ENCODE data around the gene PIK3R2.

The PIK3R2 gene

DNA sequence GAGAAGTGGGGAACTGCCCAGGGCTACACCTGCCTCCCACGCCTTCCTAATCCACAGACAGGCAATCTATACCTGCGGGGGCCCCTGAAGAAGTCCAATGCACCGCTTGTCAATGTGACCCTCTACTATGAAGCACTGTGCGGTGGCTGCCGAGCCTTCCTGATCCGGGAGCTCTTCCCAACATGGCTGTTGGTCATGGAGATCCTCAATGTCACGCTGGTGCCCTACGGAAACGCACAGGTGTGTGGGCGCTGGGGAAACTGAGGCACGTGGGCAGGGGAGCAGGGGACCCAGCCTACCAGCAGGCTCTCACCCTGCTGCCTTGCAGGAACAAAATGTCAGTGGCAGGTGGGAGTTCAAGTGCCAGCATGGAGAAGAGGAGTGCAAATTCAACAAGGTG lies 22.0 kb downstream of the PIK3R2 start:
- DNase-seq = no peak

DNA sequence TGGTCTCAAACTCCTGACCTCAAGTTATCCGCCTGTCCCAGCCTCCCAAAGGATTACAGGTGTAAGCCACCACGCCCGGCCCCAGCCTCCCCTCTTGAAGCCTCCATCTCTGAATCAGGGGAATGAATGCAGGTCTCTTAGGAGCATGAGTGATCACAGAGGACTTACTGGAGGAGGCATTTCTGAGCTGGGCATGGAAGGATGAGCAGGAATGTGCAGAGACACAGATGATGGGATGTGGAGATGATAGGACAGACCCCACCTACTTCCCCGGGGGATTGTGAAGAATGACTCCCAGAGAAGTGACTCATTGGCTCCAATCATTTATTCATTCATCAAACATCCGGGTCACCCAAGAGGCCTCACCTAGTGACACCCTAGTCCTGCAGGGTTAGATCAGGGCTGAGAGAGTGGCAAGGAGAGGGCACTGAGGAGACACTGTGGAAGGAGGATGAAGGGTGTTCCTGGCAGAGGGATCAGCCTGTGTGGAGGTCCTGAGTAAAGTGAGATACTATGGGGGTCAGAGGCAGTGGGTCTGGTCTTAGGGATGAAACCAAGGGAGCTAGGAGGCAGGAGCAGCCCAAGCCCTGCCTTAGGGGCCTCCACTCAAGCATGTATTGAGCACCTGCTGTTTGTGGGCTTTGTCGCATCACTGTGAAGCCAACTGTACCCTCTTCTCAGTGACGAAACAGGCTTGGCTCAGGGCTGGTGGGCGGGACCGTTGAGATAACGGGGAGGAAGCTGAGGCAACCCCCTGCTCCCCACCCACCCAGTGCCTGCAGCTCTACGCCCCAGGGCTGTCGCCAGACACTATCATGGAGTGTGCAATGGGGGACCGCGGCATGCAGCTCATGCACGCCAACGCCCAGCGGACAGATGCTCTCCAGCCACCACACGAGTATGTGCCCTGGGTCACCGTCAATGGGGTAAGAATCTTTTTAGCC lies 23.7 kb downstream of the PIK3R2 start:
- no peak for DNase-seq

DNA sequence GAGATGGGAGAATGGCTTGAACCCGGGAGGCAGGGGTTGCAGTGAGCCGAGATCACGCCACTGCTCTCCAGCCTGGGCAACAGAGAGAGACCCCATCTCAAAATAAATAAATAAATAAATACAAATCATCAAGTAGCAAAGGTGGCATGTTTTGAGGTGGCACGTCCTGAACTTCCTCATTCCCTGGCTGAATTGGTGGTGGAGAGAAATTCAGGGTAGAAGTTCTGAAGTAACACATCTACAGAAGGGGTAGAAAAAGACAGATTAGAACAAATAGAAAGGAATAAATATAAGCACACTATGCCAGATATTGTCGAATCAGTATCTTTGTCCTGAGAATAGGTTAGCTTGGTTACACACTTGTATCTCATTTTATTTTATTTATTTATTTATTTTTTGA lies 27.0 kb downstream of the PIK3R2 start:
- no peak for DNase-seq

DNA sequence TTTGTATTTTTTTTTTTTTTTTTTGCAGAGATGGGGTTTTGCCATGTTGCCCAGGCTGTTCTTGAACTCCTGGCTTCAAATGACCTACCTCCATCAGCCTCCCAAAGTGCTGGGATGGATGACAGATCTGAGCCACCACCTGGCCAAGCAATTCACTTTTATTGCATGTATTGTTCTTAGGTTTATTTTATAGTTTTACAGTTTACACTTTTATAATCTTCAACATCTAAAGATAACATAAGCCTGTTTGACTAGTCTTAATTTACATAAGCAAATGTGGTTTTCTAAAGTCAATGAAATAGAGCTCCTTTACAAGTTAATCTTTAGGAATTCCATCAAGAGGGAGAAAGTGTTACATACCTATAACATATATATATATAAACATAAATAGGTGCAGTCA lies 30.6 kb downstream of the PIK3R2 start:
- no peak for DNase-seq

DNA sequence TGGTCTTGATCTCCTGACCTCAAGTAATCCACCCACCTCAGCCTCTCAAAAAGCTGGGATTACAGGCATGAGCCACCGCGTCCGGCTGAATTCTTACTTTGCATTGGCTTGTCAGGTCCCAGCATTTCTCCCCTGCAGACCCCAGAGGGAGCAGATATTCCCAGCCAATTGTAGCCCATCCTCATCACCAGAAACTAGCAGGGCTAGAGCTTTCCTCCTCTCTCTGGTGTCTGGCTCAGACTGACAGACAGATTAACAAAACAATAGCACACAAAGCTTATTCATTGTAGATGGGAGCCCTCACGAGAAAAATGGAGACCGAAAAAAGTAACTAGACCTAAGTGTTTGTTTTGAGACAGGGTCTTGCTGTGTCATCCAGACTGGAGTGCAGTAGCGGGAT lies 32.6 kb downstream of the PIK3R2 start:
- no peak for DNase-seq

DNA sequence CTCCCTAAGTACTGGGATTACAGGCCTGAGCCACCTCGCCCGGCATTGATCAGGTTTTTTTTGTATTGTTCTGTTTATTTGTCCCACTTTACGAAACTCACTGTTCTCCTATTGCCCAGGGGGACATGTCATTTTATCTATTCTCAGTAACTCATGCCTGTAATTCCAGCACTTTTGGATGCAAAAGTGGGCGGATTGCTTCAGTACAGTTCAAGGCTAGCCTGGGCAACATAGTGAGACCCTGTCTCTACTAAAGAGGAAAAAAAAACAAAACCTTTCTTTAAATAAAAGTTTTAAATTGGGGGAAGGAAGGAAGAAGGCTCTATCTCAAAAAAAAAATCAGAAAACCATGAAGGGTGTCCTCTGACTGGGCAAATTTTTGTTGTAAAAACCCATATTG lies 37.3 kb downstream of the PIK3R2 start:
- DNase-seq = no peak

DNA sequence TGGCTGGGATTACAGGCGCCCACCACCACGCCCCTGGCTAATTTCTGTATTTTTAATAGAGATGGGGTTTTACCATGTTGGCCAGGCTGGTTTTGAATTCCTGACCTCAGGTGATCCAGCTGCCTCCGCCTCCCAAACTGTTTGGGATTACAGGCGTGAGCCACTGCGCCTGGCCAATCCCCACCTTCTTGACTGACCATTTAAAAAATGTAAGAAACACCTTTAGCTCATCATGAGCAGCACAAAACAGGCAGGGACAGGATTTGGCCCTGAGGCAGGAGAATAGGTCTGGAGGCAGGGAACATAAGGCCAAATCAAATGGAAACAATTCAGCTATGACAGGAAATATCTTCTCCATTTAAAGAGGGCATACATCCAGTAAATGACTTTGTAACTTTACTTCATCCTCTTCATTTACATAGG lies 38.7 kb downstream of the PIK3R2 start:
- no peak for DNase-seq

DNA sequence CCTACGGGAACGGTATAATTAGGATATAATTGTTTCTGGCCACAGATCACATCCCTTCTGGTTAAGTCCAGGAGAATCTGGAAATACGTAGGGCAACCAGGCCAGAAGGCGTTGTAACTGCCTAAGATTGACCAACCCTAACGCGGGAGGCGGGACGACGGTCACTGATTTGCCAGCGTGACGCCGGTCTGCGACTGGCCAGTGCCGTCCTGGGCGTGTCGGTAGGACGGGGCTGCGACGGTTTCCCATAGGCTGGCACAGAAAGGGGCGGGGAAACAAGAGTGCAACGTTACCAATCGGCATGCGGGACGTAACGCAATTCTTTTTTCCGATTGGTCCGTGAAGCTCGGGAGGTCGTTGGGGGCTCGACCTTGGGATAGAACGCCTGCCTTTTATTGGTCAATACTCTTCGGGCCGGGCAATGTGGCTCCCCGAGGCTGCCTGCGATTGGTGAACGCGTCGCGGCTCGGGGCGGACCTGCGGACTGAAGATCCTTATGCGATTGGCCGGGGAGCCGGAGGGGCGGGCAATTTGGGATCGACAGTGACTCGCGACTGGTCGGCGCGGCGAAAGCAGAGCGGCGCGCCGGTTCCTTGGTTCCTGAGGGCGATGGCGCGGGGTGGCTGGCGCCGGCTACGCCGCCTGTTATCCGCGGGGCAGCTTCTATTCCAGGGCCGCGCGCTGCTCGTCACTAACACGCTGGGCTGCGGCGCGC lies 39.9 kb downstream of the PIK3R2 start, which contains the start of gene MPV17L2:
TSS of gene MPV17L2 (plus strand) at position 546 of the 715 bp plus-strand sequence. CDS start at position 610, 64 bp downstream.
- DNase-seq = peak; percentile 99

DNA sequence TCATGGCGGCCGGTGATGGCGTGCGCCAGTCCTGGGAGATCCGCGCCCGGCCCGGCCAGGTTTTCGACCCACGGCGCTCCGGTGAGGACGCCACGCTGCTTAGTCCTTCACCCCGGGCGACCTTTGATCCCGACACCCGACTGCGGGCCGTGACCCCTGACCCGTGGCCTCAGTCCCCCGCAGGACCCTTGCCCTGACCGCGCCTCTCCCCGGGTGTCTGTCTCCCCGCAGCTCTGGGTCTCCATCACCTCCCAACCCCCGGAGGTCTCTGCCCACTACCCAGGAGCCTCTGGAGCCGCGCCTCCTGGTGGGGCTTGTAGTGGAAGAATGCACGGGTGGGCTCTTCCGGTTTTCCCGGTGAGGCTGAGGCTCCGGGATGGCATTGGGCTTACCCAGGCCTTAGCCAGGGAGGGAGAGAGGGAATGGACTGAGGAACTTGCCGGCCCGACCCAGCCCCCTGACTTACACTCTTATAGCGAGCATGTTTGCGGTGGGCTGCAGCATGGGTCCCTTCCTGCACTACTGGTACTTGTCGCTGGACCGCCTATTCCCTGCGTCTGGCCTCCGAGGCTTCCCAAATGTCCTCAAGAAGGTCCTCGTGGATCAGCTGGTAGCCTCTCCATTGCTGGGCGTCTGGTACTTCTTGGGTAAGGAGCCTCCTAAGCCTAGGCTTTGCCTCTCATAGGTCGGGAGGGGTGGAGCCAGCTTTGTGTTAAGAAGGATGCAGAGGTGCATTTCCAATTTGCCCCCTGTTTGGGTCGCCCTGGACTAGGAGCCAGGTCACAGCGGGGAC lies 40.6 kb downstream of the PIK3R2 start:
- DNase-seq = no peak

DNA sequence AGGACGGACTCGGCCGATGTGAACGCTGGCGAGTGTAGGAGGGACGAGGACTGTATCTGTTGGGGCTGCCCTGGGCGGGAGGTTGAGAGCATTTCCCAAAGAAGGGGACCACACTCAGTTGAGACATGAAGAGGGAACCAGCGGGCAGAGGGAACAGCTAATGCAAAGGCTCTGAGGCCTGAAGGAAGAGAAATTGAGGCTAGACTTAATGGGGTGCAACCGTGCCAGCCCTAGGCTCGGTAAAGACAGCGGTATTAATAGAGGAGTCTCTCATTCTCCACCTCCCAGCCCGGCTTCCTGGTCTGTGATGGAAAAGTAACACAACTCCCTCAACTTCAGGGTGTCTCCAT lies 41.2 kb downstream of the PIK3R2 start:
- DNase-seq = no peak

DNA sequence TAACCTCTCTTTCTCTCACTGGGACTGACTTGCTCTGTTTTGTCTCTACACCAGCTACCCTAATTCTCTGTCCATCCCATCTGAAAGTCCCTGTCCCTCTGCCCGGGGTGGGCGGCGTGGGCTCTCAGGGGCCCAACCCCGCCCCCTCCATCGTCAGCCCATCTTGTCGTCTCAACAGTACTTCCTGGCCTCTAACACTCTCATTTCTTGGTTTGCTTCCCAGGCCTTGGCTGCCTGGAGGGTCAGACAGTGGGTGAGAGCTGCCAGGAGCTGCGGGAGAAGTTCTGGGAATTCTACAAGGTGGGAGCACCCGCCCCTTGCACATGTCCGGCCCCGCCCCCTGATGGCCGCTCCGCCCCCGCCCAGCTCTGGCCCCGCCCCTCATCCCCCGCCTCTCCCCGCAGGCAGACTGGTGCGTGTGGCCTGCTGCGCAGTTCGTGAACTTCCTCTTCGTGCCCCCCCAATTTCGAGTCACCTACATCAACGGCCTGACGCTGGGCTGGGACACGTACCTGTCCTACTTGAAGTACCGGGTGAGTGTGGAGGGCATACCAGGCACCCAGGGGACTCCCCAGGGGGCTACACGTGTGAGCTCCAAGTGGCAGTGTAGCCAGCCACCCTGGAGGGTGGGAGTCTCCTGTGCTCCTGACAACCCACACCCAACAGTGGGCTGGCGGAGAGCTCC lies 41.7 kb downstream of the PIK3R2 start:
- DNase-seq = no peak

DNA sequence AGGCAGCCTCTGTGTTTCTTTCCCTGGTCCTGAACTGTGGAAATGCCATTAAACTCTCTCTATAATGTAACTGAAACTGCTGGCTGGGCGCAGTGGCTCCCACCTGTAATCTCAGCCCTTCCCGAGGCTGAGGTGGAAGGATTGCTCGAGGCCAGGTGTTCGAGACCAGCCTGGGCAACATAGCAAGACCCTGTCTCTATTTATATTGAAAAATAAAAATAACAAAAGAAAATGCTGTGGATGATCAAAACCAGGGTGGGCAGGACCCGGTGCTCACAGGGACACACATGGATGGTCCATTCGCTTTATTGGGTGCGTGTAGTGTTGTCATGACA lies 43.5 kb downstream of the PIK3R2 start:
- no peak for DNase-seq

DNA sequence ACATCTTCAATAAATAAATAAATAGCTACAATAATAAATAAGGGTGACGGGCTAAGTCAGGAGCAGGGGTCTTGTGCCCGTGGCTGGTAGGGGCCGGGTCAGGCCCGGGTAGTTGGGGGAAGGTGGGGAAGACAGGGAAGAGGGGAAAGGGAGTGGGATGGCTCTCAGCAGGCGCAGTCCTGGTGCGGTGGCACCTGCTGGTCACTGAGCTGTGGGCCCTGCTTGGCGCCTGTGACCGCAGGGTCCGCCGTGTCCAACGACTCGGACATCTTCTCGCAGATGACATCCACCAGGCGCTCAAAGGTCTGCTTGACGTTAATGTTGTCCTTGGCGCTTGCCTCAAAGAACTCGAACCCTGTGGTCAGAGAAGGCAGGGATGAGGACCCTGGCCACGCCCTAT lies 44.3 kb downstream of the PIK3R2 start:
- no peak for DNase-seq

DNA sequence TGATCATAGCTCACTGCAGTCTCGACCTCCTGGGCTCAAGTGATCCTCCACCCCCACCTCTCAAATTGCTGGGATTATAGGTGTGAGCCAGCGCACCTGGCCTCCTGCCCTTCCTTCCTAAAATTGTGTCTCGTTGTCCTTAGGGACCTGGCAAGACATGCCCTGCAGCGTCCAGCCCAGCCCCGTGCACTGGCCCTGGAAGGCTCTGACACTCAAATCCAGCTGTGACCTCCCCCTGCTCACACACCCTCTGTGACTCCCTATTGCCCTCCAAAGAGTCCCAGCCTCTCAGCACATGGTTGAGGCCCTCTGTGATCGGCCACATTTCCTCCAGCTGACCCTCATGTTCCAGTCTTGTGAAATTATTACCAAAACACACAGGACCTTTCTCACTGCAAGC lies 45.0 kb downstream of the PIK3R2 start:
- no peak for DNase-seq

DNA sequence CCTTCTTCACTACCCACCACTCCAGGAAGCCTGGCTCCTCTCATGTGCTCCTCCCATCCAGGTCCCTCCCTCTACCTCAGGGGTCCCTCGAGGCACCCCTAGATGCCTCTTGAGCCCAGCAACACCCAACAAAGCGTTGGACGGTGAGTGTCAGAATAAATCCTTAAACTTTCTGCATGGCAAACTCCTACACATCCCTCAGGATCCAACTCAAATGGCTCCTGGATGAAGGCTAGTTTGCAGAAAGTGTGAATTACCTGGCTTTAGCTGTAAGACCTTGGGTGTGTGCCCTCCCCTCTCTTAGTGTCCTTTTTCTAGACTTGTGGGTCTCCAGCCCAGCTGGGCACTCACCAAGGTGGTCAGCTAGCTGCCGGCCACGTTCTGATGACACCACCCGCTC lies 45.4 kb downstream of the PIK3R2 start:
- DNase-seq = no peak

DNA sequence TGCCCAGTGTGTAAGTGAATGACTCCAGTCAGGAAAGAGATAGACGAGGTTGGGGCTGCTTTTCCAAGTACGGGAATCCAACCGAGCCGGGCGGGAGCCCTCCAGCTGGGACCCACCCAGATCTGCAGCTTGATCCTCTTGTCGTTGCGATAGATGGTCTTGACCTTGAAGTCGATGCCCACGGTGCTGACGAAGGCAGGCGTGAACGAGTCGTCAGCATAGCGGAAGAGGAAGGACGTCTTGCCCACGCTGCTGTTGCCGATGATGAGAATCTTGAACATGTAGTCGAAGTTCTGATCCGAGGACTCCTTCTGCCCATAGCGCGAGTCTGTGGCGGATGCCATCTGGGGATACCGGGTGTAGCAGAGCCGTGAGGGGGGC lies 49.4 kb downstream of the PIK3R2 start:
- no peak for DNase-seq

DNA sequence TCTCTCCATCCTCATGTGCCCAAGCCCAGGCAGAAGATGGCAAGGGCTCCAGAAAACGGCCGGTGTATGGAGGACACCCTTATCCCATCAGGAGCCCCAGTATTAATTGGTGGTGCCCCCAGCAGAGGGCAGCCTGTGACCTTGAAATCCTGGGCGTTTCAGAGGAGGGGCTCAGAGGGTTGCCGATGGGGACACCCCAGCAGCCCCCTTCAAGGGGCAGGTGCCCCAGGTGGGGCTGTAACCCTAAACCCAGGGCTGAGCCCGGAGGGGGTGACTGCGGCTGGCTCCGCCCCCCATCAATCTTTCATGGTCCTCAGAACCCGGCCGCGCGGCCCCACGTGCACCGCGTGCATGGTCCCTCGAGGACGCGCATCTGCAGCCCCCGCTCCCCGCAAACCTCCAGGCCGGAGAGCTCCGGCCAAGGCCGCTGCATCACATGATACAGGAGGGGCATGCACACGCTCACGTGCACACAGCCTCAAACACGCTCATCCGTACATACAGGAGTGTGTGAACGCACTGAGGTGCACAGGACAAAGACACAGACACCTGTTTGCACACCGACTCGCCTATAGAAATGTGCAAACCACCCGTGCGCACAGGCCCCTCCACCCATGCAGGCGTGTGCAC lies 49.9 kb downstream of the PIK3R2 start:
- DNase-seq = no peak

DNA sequence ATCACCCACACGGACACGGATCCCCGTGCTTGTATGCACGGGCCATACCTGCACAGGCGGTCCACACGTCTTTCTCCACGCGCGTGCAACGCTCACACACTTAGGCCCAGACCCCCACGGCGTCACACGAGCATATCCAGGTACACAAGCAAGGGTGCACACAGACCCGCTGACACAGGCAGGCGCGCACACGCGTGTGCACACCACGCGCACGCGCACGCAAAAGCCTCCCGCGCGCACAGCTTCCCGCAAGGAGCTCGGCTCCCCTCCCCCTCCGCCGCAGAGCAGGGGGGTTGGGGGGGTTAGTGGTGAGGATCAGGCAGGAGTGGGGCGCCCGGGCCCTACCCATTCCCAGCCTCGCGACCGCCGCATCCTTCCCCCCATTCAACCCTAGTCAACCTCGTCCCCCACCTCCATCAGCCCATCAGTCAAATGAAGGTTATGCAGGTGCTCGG lies 50.5 kb downstream of the PIK3R2 start:
- DNase-seq = no peak

DNA sequence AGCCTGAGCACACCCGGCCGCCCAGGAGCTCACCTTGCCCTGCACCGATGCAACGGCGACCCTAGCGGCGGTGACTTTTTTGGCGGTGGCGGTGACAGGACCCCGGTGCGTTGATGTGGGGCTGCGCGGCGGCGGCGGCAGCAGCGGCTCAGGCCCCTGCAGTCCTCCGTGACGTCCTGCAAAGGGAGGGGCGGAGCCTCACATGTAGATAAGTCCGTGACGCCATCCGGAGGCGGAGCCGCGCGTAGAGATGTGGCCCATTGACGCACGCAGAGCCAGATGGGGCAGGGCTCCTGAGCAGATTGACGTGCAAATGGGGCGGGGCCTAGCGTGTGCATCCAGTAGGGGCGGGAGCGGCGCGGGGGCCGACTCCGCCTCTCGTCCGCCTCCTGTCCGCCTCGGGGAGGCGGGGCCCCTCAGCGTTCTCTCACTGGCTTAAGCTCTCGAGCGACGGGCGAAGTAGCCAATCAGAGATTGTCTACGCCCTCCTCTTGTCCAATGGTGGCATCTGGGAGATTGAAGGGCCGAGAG lies 51.0 kb downstream of the PIK3R2 start, which contains the start of gene RAB3A:
TSS of gene RAB3A (minus strand) at position 180 of the 531 bp plus-strand sequence. CDS start 1,302 bp downstream, outside the sequence.
- peak; percentile 99 for DNase-seq

DNA sequence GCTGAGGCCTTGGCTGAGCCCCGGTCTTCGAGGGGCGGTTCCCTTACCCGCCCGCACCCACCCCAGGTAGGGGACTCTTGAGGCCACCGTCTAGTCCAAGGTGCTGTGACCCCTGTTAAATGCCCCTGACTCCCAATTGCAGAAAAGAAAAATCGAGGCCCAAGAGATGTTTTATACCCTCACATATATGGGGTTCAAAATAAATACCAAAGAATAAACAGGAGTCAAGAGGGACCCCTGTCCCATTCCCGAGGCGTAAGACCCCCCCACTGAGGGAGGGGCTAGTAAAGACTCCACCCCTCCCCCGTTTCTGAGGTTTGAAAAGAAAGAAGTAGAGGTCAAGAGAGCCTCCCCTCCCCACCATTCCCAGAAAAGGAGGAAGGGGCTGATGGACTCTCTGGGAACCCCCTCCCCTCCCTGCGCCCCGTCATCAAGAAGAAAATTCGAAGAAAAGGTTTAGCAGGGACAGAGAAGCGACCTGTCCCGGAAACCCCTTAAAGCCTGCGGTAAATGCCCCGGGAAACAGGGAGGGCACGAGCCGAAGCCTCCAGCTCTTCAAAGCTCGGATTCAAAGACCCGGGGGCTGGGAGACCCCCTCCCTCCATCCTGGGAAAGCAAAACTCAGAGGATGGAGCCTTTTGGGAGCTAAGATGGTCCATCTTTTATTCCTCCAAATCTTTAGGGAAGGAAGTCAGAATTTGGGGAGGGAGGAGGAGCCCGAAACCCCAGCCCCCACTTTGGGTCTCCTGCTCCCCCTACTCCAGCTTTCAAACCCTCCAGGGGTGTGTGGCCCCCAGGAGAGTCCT lies 51.6 kb downstream of the PIK3R2 start:
- no peak for DNase-seq
